K562 treated with DMSO at 1 percent for 48 hours (cell line): Measurements from ENCODE around the gene TCF23. TPM values are rescaled to one million over a fixed set of nuclear protein-coding genes. Genes with fewer than 3 reads are reported as not detected.

ENCODE experiments used
- total RNA-seq: library from RNA; unstranded; fragments of 300-600 nt; gene quantifications from 2 replicates; pipeline ENCODE4 v1.2.3, GENCODE V29; 2022; ENCODE audit warnings: low replicate concordance; ENCODE audit errors: extremely low read depth

TCF23 gene
- not detected in 2 replicates for total RNA-seq

GRCh38 chr2:27148801-27149439 is at the start of gene TCF23:
Gene TCF23, plus strand, starts transcription at chr2:27149004. Its CDS starts 130 bp downstream, at chr2:27149134.

GRCh38 chr2:27118525-27119329 is 30.1 kb upstream of the TCF23 start, which contains the start of gene CGREF1:
Gene CGREF1, minus strand, starts transcription at chr2:27119128. Its CDS starts 14,762 bp downstream, at chr2:27104366.

GRCh38 chr2:27123302-27124150 is 25.3 kb upstream of the TCF23 start, which contains the start of gene ABHD1:
Gene ABHD1, plus strand, starts transcription at chr2:27123815. Its CDS starts 134 bp downstream, at chr2:27123949.

GRCh38 chr2:27133905-27134780 is 14.7 kb upstream of the TCF23 start, which contains the start of gene PREB:
Gene PREB, minus strand, starts transcription at chr2:27134636. Its CDS starts 215 bp downstream, at chr2:27134421.

GRCh38 chr2:27139310-27139709 is 9.5 kb upstream of the TCF23 start, which contains the start of gene PRR30:
Gene PRR30, minus strand, starts transcription at chr2:27139410. Its CDS starts 1,081 bp downstream, at chr2:27138329.

Other genes starting within 250 kb of the TCF23 start
- not detected in 2 replicates for gene MAPRE3, start 178.4 kb upstream of the TCF23 start, total RNA-seq
- not detected in 2 replicates for gene TMEM214, start 116.0 kb upstream of the TCF23 start, total RNA-seq
- not detected in 2 replicates for gene AGBL5, start 97.3 kb upstream of the TCF23 start, total RNA-seq
- gene OST4, start 77.3 kb upstream of the TCF23 start, total RNA-seq: not detected in 2 replicates
- not detected in 2 replicates for gene EMILIN1, start 70.4 kb upstream of the TCF23 start, total RNA-seq
- gene KHK, start 62.2 kb upstream of the TCF23 start, total RNA-seq: not detected in 2 replicates
- not detected in 2 replicates for gene CGREF1, start 29.9 kb upstream of the TCF23 start, total RNA-seq
- not detected in 2 replicates for gene ABHD1, start 25.2 kb upstream of the TCF23 start, total RNA-seq
- gene PREB, start 14.4 kb upstream of the TCF23 start, total RNA-seq: not detected in 2 replicates
- not detected in 2 replicates for gene PRR30, start 9.6 kb upstream of the TCF23 start, total RNA-seq
- gene ATRAID, start 63.0 kb downstream of the TCF23 start, total RNA-seq: not detected in 2 replicates
- not detected in 2 replicates for gene SLC5A6, start 63.3 kb downstream of the TCF23 start, total RNA-seq
- not detected in 2 replicates for gene CAD, start 68.4 kb downstream of the TCF23 start, total RNA-seq
- not detected in 2 replicates for gene SLC30A3, start 114.0 kb downstream of the TCF23 start, total RNA-seq
- not detected in 2 replicates for gene DNAJC5G, start 126.4 kb downstream of the TCF23 start, total RNA-seq
- not detected in 2 replicates for gene TRIM54, start 133.4 kb downstream of the TCF23 start, total RNA-seq
- not detected in 2 replicates for gene UCN, start 159.4 kb downstream of the TCF23 start, total RNA-seq
- gene MPV17, start 174.1 kb downstream of the TCF23 start, total RNA-seq: not detected in 2 replicates
- gene GTF3C2, start 207.8 kb downstream of the TCF23 start, total RNA-seq: not detected in 2 replicates
- gene EIF2B4, start 221.3 kb downstream of the TCF23 start, total RNA-seq: not detected in 2 replicates
- gene SNX17, start 221.6 kb downstream of the TCF23 start, total RNA-seq: not detected in 2 replicates
- gene ZNF513, start 231.7 kb downstream of the TCF23 start, total RNA-seq: not detected in 2 replicates